Measurements from ENCODE around the gene SAE1. TPM values are rescaled to one million over a fixed set of nuclear protein-coding genes. Genes with fewer than 3 reads are reported as not detected.

SAE1 gene
- total RNA-seq, 1 donor from 2014 or later: 114 TPM

- DNase-seq (ENCODE audit: low read depth): no peak
- Histone ChIP-seq H3K27me3 (ENCODE audit: control insufficient read depth, insufficient read depth, low read length) (no peaks in the 10 kb centered on the region), H3K36me3 (ENCODE audit: control insufficient read depth, insufficient read depth, low read length) (peaks cover 1% of the 10 kb centered on the region), H3K4me3 (ENCODE audit: low read depth, low read length) (no peak overlapping the region)
- TF ChIP-seq CTCF (IDR thresholded peaks at IDR 0.05; ENCODE audit: insufficient read depth, low read length, poor library complexity, severe bottlenecking): no peak
These were observed 37.4 kb downstream of the SAE1 start for GRCh38 chr19:47168065-47168464.

- Histone ChIP-seq H3K36me3 (ENCODE audit: control insufficient read depth, insufficient read depth, low read length) (no peaks in the 10 kb centered on the region), H3K27me3 (ENCODE audit: control insufficient read depth, insufficient read depth, low read length) (no peaks in the 10 kb centered on the region), H3K4me3 (ENCODE audit: low read depth, low read length) (no peak overlapping the region)
- no peak for TF ChIP-seq CTCF (IDR thresholded peaks at IDR 0.05; ENCODE audit: insufficient read depth, low read length, poor library complexity, severe bottlenecking)
- DNase-seq (ENCODE audit: low read depth): no peak
These were observed 42.2 kb downstream of the SAE1 start for GRCh38 chr19:47172666-47173455.

GRCh38 chr19:47176071-47176626 lies 45.5 kb downstream of the SAE1 start:
- H3K4me3 ChIP-seq (ENCODE audit: low read depth, low read length): no peak overlapping the region
- H3K27me3 ChIP-seq (ENCODE audit: control insufficient read depth, insufficient read depth, low read length): no peaks in the 10 kb centered on the region
- DNase-seq (ENCODE audit: low read depth): no peak
- no peaks in the 10 kb centered on the region for H3K36me3 ChIP-seq (ENCODE audit: control insufficient read depth, insufficient read depth, low read length)
- TF ChIP-seq CTCF (IDR thresholded peaks at IDR 0.05; ENCODE audit: insufficient read depth, low read length, poor library complexity, severe bottlenecking): no peak

GRCh38 chr19:47176627-47177090 lies 46.0 kb downstream of the SAE1 start:
- H3K27me3 ChIP-seq (ENCODE audit: control insufficient read depth, insufficient read depth, low read length): no peaks in the 10 kb centered on the region
- no peak for TF ChIP-seq CTCF (IDR thresholded peaks at IDR 0.05; ENCODE audit: insufficient read depth, low read length, poor library complexity, severe bottlenecking)
- no peaks in the 10 kb centered on the region for H3K36me3 ChIP-seq (ENCODE audit: control insufficient read depth, insufficient read depth, low read length)
- no peak overlapping the region for H3K4me3 ChIP-seq (ENCODE audit: low read depth, low read length)
- peak; percentile 44 for DNase-seq (ENCODE audit: low read depth)

DNA sequence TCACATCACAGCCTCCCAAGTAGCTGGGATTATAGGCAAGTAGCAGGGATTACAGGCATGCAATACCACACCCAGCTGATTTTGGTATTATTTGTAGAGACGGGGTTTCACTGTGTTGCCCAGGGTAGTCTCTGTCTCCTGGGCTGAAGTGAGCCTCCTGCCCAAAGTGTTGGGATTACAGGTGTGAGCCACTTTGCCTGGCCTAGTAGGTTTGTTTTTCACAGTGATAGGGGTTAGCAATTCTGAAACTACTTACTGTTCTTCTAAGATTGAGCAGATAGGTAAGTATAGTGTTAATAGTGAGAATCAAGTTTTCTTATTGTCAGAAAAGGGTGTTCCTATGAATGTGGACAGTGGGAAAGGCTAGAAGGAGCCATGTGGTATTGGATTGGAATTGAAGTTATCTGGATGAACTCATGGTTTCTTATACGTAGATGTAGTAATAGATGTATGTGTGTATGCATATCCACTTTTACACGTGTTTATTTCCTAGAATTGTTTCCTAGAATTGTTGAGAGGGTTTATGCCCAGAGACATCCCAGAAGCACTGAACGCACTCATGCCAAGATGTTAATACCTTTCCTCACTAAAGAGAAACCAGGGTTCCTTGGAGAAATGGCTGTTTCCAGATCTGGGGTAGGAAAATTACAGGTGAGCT lies 49.1 kb downstream of the SAE1 start:
- Histone ChIP-seq H3K4me3 (ENCODE audit: low read depth, low read length) (no peak overlapping the region), H3K27me3 (ENCODE audit: control insufficient read depth, insufficient read depth, low read length) (no peaks in the 10 kb centered on the region), H3K36me3 (ENCODE audit: control insufficient read depth, insufficient read depth, low read length) (peaks cover 1% of the 10 kb centered on the region)
- no peak for TF ChIP-seq CTCF (IDR thresholded peaks at IDR 0.05; ENCODE audit: insufficient read depth, low read length, poor library complexity, severe bottlenecking)
- no peak for DNase-seq (ENCODE audit: low read depth)
